Activated CD4-positive, alpha-beta T cell treated with anti-CD3 and anti-CD28 coated beads for 24 hours (primary cell): ENCODE data around the gene SLC5A2.
"Not testable (repeated sequence)": the region's sequence is repeated elsewhere in the genome, so short reads cannot be mapped to it uniquely, and the experiment has no call there.

Experiments used
- DNase-seq, 2 donors: peaks; one replicate each; pipeline ENCODE4 v3.0.0-alpha.2; 2020; ENCODE audit warnings: low read depth in 2 of 2

SLC5A2 gene

DNA sequence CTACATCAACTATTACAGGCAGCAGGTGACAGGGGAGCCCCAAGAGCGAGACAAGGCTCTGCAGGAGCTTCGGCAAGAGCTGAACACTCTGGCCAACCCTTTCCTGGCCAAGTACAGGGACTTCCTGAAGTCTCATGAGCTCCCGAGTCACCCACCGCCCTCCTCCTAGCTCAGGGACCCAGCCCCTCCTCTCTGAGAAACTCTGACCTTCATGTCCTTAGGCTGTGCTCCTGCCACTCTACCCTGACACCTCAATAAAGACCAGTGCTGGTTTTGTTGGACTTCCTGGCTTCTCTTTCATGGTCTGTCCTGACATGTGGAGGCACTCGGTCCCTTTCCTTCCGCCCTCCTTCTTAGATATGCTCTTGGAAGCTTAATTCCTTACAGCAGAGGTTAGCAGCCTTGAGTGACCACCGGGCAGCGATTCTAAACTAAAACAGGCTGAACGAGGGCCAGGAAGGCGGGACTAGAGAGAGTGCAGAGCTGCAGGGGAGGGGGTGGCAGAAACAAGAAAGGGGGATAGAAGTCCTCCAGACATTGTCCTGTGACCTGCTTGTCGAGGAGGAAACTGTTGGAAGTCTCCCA is 45.7 kb downstream of the SLC5A2 start:
- no peak for DNase-seq

DNA sequence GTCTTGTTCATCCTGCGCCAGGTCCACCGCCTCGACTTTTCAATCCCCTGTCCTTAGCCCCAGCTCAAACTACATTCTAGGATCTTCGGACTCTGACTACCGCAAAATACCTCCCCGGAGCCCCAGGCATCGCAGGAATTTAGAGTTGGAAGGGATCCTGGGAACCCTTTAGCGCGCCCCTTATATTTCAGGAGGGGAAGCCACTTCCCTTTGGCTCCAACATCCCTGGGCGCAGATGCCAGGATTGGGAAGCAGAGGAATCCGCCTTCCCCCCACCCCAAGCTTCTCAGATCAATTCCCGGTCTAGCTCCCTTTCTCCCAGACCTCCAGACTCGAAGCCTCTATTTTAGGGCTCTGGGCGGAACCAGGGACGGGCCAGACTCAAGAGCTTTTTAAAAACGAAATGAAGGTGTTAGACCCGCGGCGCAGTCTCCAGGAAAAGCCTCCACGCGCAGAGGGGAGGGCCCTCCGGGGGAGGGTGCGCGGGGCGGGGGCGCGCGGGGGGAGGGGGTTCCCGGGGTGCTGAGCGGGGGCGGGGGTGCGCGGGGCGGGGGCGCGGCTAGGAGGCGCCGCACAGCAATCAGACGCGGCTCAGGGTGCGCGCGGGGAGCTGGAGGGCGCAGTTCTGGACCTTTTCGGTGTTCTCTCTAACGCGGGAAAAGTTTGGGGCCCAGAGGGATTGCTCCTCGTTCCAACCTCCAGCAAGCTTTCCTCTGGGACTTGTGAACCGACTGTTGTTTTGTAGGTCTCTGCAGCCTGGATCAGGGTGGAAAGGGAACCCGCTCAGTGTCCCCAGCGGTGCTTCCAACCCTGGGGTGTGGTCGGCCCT is 46.4 kb downstream of the SLC5A2 start:
- DNase-seq, result no peak

DNA sequence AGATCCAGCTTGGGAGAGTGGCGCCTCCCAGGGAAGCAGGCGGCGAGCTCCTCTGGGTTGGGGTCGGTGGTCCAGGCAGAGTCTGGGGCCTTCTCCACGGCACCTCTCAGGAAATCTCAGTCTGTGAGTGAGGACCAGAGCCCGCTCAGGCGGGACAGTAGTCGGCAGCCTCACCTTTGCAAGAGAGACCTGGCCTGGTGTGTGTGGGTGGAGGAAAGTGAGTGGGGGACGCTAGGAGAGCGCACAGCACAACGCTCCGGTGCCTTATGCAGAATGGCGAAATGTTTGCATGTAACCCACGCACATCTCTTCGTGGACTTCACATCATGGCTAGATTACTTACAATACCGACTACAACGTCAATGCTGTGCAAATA is 47.0 kb downstream of the SLC5A2 start:
- DNase-seq, result no peak

DNA sequence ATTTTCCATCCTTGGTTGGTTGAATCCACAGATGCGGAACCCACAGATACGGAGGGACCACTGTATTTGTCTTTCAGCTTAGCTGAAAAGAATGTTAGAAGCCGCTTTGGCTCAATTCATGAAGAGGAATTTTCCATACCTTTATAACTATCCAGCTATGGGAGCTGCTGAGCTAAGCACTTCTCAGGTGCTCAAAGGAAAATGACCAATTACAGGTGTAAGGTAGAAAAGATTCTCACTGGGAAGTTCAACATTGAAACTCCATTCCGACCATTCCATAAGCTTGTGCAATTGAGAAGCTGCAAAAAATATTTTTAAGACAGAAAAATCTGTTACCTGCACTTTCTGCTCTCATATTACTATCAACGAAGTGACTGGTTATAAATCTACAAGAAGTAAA is 47.5 kb downstream of the SLC5A2 start:
- DNase-seq, result no peak

DNA sequence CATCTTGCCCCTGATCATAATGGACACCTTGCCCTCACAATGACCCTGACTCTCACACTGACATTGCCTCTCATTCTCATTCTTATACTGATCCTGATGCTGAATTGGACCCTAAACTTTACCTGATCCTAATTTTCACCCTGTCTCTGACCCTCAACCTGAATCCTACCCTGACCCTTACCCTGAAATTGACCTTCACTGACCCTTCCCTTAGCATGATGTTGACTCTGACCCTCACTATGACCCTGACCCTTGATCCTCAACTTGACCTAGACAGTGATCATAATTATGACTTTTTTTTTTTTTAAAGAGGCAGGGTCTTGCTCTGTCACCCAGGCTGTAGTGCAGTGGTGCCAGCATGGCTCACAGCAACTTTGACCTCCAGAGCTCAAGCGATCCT is 48.2 kb downstream of the SLC5A2 start:
- DNase-seq, result no peak

DNA sequence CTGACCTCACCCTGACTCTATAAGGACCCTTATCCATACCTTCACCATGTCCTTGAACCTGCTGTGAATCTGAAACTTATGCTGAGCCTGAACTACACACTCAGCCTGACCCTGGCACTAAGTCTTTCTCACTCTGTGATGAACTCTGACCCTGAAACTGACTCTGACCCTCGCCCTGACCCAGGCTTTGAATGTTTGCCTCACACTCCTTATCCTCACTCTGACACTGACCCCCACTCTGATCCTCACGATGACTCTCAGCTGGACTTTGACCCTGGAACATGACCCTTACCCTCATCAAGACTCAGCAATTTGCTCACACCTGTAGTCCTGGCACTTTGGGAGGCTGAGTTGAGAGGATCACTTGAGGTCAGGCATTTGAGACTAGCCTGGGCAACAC is 49.2 kb downstream of the SLC5A2 start:
- DNase-seq, result no peak

DNA sequence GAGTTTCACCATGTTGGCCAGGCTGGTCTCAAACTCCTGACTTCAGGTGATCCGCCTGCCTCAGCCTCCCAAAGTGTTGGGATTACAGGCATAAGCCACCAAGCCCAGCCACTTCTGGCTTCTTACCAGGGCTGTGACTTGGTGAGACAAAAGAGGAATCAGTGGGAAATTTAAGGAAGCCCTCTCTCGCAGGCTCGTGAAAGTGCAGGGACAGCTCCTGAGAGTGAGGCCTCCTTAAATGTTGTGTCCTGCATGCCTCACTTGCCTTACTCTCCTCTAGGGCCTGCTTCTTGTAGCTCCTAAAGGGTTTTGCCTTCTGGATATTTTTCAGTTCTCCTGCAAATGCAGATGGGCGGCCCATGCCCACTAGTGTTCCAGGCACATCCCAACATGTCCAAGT is 50.0 kb downstream of the SLC5A2 start:
- no peak for DNase-seq

DNA sequence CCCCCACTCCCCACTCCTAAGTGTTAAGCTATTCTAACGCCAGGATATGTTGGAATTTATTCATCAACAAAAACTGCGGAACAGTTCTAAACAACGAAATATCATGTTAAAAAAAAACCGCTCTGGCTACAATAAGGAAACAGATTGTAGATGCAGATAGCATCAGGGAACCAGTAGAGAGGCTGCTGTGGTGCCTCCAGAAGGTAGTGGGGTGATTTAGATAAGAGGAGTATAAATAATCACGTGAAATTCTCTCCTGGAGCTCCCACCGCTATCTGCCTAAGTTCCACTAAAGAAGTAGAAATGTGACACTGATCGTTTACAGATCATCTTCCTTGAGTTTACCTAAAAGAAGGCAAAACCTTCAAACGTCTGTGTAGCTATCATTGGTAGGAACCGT is 52.8 kb downstream of the SLC5A2 start:
- DNase-seq, result no peak

DNA sequence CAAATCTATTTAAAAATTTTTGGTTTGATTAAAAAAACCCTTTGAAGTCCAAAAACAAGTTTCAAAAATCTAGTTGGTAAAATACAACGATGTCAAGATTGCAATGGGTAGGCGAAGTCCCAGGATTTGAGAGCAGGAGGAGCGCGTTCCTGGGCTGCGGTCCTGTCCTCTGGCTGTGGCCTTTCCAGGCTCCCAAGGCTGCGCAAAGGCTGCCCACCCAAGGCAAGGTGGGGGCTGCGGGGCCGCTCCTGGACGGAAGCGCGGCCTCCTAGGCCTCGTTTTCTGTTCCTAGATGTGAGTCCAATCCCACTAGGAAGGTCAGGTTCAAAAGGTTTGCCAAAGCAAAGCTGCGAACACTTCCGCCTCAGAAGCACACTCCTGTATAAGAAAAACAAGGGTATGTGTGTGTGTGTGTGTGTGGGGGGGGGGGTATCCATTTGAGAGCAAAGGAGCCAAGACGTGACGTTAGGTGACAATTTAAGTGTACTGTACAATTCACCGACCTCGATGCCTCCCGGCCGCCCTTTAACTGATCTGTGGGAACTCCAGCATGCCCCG is 54.0 kb downstream of the SLC5A2 start:
- no peak for DNase-seq

DNA sequence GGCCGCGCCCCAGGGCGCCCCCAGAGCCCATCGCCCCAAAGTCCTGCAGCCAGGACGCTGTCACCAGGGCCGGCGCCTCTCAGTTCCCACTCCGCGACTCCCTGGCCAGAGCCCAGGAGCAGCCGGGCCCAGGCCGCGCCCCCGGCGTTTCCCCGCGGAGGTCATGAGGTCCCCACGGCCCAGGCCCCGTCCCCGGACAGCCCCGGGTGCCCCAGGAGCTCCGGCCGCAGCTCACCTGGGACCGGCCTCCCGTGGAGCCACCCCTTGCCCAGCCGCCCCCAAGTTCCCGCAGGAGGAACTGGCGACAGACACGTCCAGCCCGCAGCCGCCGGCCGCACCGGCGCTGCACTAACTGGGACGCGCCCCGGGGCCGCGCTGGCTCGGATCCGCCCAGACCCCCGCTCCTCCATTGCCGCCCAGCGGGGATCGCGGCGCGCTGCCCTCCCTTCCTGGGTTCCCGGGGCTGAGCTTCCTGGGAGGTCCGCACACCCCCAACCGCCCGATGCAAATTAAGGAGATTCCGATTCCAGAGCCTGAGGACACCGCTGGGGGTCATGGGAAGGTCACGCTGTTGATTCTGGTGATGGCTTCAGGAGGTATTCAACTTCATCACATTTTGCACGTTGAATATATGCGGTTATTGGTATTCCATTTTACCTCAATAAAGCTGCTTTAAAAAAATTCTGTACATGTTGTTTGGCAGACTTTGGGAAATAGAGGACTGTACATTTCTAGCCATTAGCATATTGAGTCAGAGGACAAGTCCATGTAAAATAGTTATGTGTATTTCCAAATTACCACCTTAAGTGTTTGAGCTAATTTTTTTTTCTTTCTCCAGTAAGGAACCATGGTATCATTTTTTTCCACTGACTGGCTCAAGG is 54.7 kb downstream of the SLC5A2 start:
- DNase-seq, result no peak

DNA sequence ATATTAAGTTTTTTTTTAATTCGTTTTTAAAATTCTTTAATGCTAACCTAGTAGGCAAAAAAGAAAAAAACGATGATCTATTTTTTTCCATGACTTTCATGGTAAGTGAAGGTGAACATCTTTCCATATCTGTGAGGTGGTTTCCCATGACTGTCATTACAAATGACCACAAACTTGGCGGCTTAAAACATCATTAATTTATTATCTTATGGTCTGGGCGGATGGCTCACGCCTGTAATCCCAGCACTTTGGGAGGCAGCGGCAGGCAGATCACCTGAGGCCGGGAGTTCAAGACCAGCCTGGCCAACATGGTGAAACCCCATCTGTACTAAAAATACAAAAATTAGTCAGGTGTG is 55.3 kb downstream of the SLC5A2 start:
- not testable (repeated sequence) for DNase-seq

DNA sequence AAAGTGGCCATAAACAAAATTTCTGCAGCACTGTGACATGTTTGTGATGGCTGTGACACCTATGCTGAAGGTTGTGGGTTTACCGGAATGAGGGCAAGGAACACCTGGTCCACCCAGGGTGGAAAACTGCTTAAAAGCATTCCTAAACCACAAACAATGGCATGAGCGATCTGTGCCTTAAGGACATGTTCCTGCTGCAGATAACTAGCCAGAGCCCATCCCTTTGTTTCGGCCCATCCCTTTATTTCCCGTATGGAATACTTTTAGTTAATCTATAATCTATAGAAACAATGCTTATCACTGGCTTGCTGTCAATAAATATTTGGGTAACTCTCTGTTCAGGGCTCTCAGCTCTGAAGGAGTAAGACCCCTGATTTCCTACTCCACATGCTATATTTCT is 56.8 kb downstream of the SLC5A2 start:
- not testable (repeated sequence) for DNase-seq
